BLaER1 treated with 17β-estradiol and CSF1 and Interleukin-3, amounts not matched to agents 10 nM and 100 nM (cell line): ENCODE measurements around the gene PRR16.
"Not testable (repeated sequence)": the region's sequence is repeated elsewhere in the genome, so short reads cannot be mapped to it uniquely, and the experiment has no call there.

Source experiments
- H3K27ac ChIP-seq, 11 experiments: shearing (Covaris generic); formaldehyde crosslinking; 2 replicates each; pipeline ENCODE4 v1.8.1; 2022
- H3K27me3 ChIP-seq, 11 experiments: shearing (Covaris generic); formaldehyde crosslinking; 2 replicates each; pipeline ENCODE4 v1.8.1; 2022
- H3K36me3 ChIP-seq, 11 experiments: shearing (Covaris generic); formaldehyde crosslinking; 2 replicates each; pipeline ENCODE4 v1.8.1; 2022
- H3K4me1 ChIP-seq, 10 experiments: shearing (Covaris generic); formaldehyde crosslinking; 2 replicates each; pipeline ENCODE4 v1.8.1; 2022
- H3K4me2 ChIP-seq, 11 experiments: shearing (Covaris generic); formaldehyde crosslinking; 2 replicates each; pipeline ENCODE4 v1.8.1; 2022
- H3K4me3 ChIP-seq, 10 experiments: shearing (Covaris generic); formaldehyde crosslinking; 2 replicates each; pipeline ENCODE4 v1.8.1; 2022
- H3K9ac ChIP-seq, 11 experiments: shearing (Covaris generic); formaldehyde crosslinking; 2 replicates each; pipeline ENCODE4 v1.8.1; 2022
- H3K9me3 ChIP-seq, 11 experiments: shearing (Covaris generic); formaldehyde crosslinking; replicated peaks in 1 of 11; 2 replicates each; pipeline ENCODE4 v1.8.1; 2022
- H4K20me1 ChIP-seq, 11 experiments: shearing (Covaris generic); formaldehyde crosslinking; 2 replicates each; pipeline ENCODE4 v1.8.1; 2022
- Cebpa-rat ChIP-seq, 11 experiments: shearing (Covaris generic); IDR thresholded peaks; 2 replicates each; pipeline ENCODE4 v1.8.1; 2022

PRR16 gene

GRCh38 chr5:120463991-120464626 is at the start of gene PRR16:
PRR16 (plus strand) TSS chr5:120464300.
- peaks cover 0 to 29% (median 0%) of the 10 kb centered on the region in 10 experiments; a peak in 7 of 20 replicates for H3K4me1 ChIP-seq
- no peaks in the 10 kb centered on the region for H3K36me3 ChIP-seq
- H3K4me3 ChIP-seq, result peak within 1 kb of the TSS in 2 of 10 experiments; percentile 12 to 29; a peak in 4 of 20 replicates
- peak within 1 kb of the TSS in 3 of 11 experiments; percentile 26 to 67 (median 61); a peak in 5 of 22 replicates for H3K9ac ChIP-seq
- peak within 1 kb of the TSS in 3 of 11 experiments; percentile 61 to 86 (median 83); a peak in 6 of 22 replicates for H3K4me2 ChIP-seq
- H3K27me3 ChIP-seq, result no peaks in the 10 kb centered on the region
- H3K27ac ChIP-seq, result peak within 1 kb of the TSS in 4 of 11 experiments; percentile 31 to 75 (median 54); a peak in 7 of 22 replicates
- no peak for TF ChIP-seq Cebpa-rat (IDR thresholded peaks at IDR 0.05)
- peaks cover 11 to 23% (median 15%) of the 10 kb centered on the region in 11 experiments; a peak in 20 of 22 replicates for H3K9me3 ChIP-seq
- no peaks in the 10 kb centered on the region for H4K20me1 ChIP-seq

DNA sequence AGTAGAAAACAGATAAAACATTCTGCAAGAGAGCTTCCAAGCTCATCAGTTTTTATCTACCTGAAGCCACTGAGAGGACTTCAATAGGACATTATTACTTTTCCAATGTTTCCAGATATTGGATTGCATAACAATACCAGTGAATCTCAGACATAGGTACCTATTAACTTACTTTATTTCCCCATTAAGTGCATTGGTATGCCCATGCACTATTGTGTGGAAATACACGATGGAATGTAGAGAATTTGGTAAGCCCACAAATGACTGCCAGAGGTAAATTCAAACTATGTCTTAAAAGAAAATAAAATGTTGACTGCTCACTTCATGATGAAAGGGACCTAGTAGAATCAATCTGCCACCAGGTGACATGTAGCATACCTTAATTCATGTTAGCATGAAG is 48.1 kb upstream of the PRR16 start:
- Histone ChIP-seq H3K36me3 (no peaks in the 10 kb centered on the region), H3K27ac (no peak overlapping the region), H3K9ac (no peak overlapping the region), H3K27me3 (no peaks in the 10 kb centered on the region), H4K20me1 (no peaks in the 10 kb centered on the region), H3K9me3 (peaks cover 0 to 22% (median 8%) of the 10 kb centered on the region in 11 experiments; a peak in 13 of 22 replicates), H3K4me1 (no peaks in the 10 kb centered on the region), H3K4me3 (no peak overlapping the region), H3K4me2 (no peak overlapping the region)
- no peak for TF ChIP-seq Cebpa-rat (IDR thresholded peaks at IDR 0.05)

DNA sequence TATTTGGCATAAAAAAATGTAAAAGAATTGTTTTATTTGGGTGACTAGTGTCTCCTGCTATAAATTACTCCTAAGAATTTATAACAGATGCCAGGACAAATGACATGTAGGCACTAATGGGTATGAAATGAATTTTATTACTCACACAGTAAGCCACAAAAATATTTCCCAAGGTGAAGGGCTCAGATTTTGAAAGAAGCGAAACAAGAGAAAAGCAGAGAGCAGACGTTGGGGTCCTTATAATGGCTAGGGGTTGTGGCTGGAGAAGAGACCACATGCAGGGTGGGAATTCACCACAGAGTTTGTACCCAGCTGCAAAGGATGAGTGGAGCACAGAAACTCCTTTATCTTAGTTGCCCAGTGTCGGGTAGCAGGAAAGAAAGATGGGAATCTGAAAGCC is 45.0 kb upstream of the PRR16 start:
- Histone ChIP-seq H3K9ac (no peak overlapping the region), H3K36me3 (no peaks in the 10 kb centered on the region), H3K4me3 (no peak overlapping the region), H3K27me3 (no peaks in the 10 kb centered on the region), H4K20me1 (no peaks in the 10 kb centered on the region), H3K4me2 (no peak overlapping the region), H3K4me1 (no peaks in the 10 kb centered on the region), H3K27ac (no peak overlapping the region), H3K9me3 (peaks cover 0 to under 1% (median 0%) of the 10 kb centered on the region in 11 experiments; a peak in 1 of 22 replicates)
- no peak for TF ChIP-seq Cebpa-rat (IDR thresholded peaks at IDR 0.05)

DNA sequence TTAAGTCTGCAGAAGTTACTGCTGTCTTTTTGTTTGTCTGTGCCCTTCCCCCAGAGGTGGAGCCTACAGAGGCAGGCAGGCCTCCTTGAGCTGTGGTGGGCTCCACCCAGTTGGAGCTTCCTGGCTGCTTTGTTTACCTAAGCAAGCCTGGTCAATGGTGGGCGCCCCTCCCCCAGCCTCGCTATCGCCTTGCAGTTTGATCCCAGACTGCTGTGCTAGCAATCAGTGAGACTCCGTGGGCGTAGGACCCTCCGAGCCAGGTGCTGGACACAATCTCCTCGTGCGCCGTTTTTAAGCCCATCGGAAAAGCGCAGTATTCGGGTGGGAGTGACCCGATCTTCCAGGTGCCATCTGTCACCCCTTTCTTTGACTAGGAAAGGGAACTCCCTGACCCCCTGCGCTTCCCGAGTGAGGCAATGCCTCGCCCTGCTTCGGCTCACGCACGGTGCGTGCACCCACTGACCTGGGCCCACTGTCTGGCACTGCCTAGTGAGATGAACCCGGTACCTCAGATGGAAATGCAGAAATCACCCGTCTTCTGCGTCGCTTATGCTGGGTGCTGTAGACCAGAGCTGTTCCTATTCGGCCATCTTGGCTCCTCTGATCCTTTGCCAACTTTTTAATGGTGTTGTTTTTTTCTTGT is 37.3 kb upstream of the PRR16 start:
- not testable (repeated sequence) for H3K4me1 ChIP-seq, H4K20me1 ChIP-seq, H3K27ac ChIP-seq, H3K4me2 ChIP-seq, H3K36me3 ChIP-seq, H3K9ac ChIP-seq, H3K27me3 ChIP-seq, H3K4me3 ChIP-seq
- H3K9me3 ChIP-seq, result peaks cover 0 to 39% (median 7%) of the 10 kb centered on the region in 11 experiments; a peak in 11 of 22 replicates

DNA sequence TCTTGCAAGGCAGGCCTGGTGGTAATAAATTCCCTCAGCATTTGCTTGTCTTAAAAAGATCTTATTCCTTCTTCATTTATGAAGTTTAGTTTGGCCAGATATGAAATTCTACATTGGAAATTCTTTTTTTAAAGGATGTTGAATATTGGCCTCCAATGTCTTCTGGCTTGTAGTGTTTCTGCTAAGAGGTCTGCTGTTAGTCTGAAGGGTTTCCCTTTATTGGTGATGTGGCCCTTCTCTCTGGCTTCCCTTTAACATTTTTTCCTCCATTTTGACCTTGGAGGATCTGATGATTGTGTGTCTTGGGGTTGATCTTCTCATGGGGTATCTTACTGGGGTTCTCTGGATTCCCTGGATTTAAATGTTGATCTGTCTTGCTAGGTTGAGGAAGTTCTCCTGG is 33.5 kb upstream of the PRR16 start:
- no peak overlapping the region for H3K27ac ChIP-seq
- H3K36me3 ChIP-seq, result no peaks in the 10 kb centered on the region
- H4K20me1 ChIP-seq, result no peaks in the 10 kb centered on the region
- TF ChIP-seq Cebpa-rat (IDR thresholded peaks at IDR 0.05), result no peak
- no peaks in the 10 kb centered on the region for H3K27me3 ChIP-seq
- H3K4me2 ChIP-seq, result no peak overlapping the region
- peaks cover 0 to 47% (median 8%) of the 10 kb centered on the region in 11 experiments; a peak in 11 of 22 replicates for H3K9me3 ChIP-seq
- no peak overlapping the region for H3K4me3 ChIP-seq
- H3K4me1 ChIP-seq, result no peaks in the 10 kb centered on the region
- H3K9ac ChIP-seq, result no peak overlapping the region

GRCh38 chr5:120432861-120433260 is 31.2 kb upstream of the PRR16 start:
- no peak overlapping the region for H3K9ac ChIP-seq
- no peaks in the 10 kb centered on the region for H4K20me1 ChIP-seq
- peaks cover 0 to 17% (median 0%) of the 10 kb centered on the region in 10 experiments; a peak in 6 of 20 replicates for H3K4me1 ChIP-seq
- H3K27me3 ChIP-seq, result no peaks in the 10 kb centered on the region
- peaks cover 0 to 47% (median 8%) of the 10 kb centered on the region in 11 experiments; a peak in 11 of 22 replicates for H3K9me3 ChIP-seq
- H3K4me2 ChIP-seq, result no peak overlapping the region
- H3K27ac ChIP-seq, result no peak overlapping the region
- H3K4me3 ChIP-seq, result no peak overlapping the region
- no peak for TF ChIP-seq Cebpa-rat (IDR thresholded peaks at IDR 0.05)
- no peaks in the 10 kb centered on the region for H3K36me3 ChIP-seq

DNA sequence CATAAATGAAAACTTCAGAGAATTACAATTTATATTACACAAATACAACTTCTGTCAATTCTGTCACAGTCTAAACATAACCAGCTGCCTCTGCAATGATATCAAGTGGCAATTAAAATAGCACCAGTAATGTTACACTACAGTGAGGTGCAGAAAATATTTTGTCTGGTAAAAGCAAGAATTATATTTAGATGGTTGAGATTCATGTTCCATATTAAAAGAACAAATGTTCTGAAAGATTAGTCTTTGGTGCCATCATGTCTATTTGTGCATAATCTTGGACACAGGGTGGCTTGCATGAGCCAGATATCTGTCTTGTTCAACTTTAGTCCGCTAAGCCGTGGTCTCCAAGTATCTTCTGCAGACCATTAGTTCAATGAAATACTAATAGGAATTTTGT is 29.0 kb upstream of the PRR16 start:
- Histone ChIP-seq H3K9ac (no peak overlapping the region), H3K9me3 (peaks cover 0 to 24% (median 8%) of the 10 kb centered on the region in 11 experiments; a peak in 11 of 22 replicates), H3K27me3 (no peaks in the 10 kb centered on the region), H3K4me3 (no peak overlapping the region), H3K27ac (no peak overlapping the region), H3K4me2 (no peak overlapping the region), H3K4me1 (peaks cover 0 to 18% (median 0%) of the 10 kb centered on the region in 10 experiments; a peak in 6 of 20 replicates), H3K36me3 (no peaks in the 10 kb centered on the region), H4K20me1 (no peaks in the 10 kb centered on the region)
- no peak for TF ChIP-seq Cebpa-rat (IDR thresholded peaks at IDR 0.05)

- Histone ChIP-seq H3K4me3 (no peak overlapping the region), H3K9me3 (peaks cover 0 to 6% (median 0%) of the 10 kb centered on the region in 11 experiments; a peak in 4 of 22 replicates), H3K4me2 (peak overlapping the region in 2 of 11 experiments; percentile 44 to 46; a peak in 3 of 22 replicates), H3K4me1 (peaks cover 0 to 18% (median 0%) of the 10 kb centered on the region in 10 experiments; a peak in 6 of 20 replicates), H3K36me3 (no peaks in the 10 kb centered on the region), H3K27ac (no peak overlapping the region), H3K27me3 (no peaks in the 10 kb centered on the region), H3K9ac (no peak overlapping the region), H4K20me1 (no peaks in the 10 kb centered on the region)
- TF ChIP-seq Cebpa-rat (IDR thresholded peaks at IDR 0.05), result no peak
Measured at GRCh38 chr5:120436996-120437395, 27.1 kb upstream of the PRR16 start.

DNA sequence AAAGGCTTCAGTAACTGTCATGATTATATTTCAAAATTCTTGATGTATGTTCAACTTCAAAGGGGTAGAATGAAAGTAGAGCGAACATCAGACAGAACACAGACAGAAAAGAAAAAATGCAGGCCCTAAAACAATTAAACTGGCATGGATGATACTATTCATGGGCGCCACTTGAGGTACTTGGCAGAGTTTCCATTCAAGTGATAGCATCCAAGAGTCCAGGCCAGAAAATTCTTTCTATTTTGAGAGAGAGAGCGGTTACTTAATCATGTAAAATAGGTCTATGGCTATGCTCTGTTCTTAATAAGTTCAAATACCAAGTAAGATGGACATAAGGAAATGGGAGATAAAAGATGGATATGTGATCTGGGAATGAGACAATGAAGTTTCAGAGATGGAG is 21.4 kb upstream of the PRR16 start:
- no peak for TF ChIP-seq Cebpa-rat (IDR thresholded peaks at IDR 0.05)
- Histone ChIP-seq H3K4me3 (no peak overlapping the region), H4K20me1 (no peaks in the 10 kb centered on the region), H3K4me2 (no peak overlapping the region), H3K9ac (no peak overlapping the region), H3K27me3 (no peaks in the 10 kb centered on the region), H3K4me1 (peaks cover 0 to 3% (median 0%) of the 10 kb centered on the region in 10 experiments; a peak in 3 of 20 replicates), H3K27ac (no peak overlapping the region), H3K36me3 (no peaks in the 10 kb centered on the region), H3K9me3 (no peaks in the 10 kb centered on the region)
